H1 (cell line): ENCODE results near the gene RANGRF. TPM values are rescaled to one million over a fixed set of nuclear protein-coding genes. Genes with fewer than 3 reads are reported as not detected.

Source experiments
- CTCF ChIA-PET: fragments of 300-600 bp; sonication (Branson Sonifier 250); formaldehyde crosslinking; loops from one replicate; lab custom pipeline; 2021; ENCODE audit not compliant: partially characterized antibody; lab: Charles Lee
- POLR2A ChIA-PET: fragments of 300-600 bp; sonication (Branson Sonifier 250); formaldehyde crosslinking; loops from one replicate; lab custom pipeline; 2021; ENCODE audit warnings: inconsistent platforms; ENCODE audit not compliant: partially characterized antibody; lab: Charles Lee
- DNase-seq, 2 experiments: peaks; one replicate each; pipeline versions ENCODE4 v3.0.0 to v3.0.0-alpha.2; 2010 to 2022; ENCODE audit warnings: low spot score in 2 of 2, low read depth in 1 of 2, mixed read lengths in 1 of 2
- FAIRE-seq: peaks from 2 replicates; lab custom pipeline; 2011; peaks lifted over from hg19 to GRCh38; lab: Jason Lieb, UNC
- H2AFZ ChIP-seq: 2 replicates; pipeline ENCODE4 v1.8.1; 2012; ENCODE audit warnings: low read length, inconsistent platforms
- H2AK5ac ChIP-seq: 2 replicates; pipeline ENCODE4 v1.6.1; 2013; ENCODE audit warnings: low read depth, low read length
- H2BK120ac ChIP-seq: replicated peaks from 2 replicates; pipeline ENCODE3; 2013; ENCODE audit warnings: low read depth, low read length, inconsistent platforms
- H2BK12ac ChIP-seq: 2 replicates; pipeline ENCODE4 v1.6.1; 2013; ENCODE audit warnings: low read depth, low read length
- H2BK15ac ChIP-seq: 2 replicates; pipeline ENCODE4 v1.6.1; 2013; ENCODE audit warnings: low read length
- H2BK20ac ChIP-seq: 2 replicates; pipeline ENCODE4 v1.6.1; 2013; ENCODE audit warnings: low read length
- H2BK5ac ChIP-seq: 2 replicates; pipeline ENCODE4 v1.6.1; 2013; ENCODE audit warnings: low read depth, low read length
- H3K14ac ChIP-seq: 2 replicates; pipeline ENCODE4 v1.6.1; 2013; ENCODE audit warnings: inconsistent platforms; ENCODE audit not compliant: insufficient read length
- H3K18ac ChIP-seq: 2 replicates; pipeline ENCODE4 v1.6.1; 2013; ENCODE audit warnings: low read length; ENCODE audit errors: extremely low read depth
- H3K23ac ChIP-seq: 2 replicates; pipeline ENCODE4 v1.6.1; 2013; ENCODE audit warnings: inconsistent platforms; ENCODE audit not compliant: insufficient read length
- H3K23me2 ChIP-seq: 2 replicates; pipeline ENCODE4 v1.6.1; 2013; ENCODE audit warnings: low read depth, low read length
- H3K27ac ChIP-seq: 2 replicates; pipeline ENCODE4 v1.6.1; 2011; ENCODE audit warnings: low read depth, low read length, inconsistent platforms
- H3K27me3 ChIP-seq, 4 experiments: replicated peaks in 1 of 4; 1 replicate in 1 of 4; 2 replicates in 3 of 4; pipeline versions ENCODE4 v1.6.1 to v1.8.1; 2011 to 2013; ENCODE audit warnings: low read length in 3 of 4, mild to moderate bottlenecking in 3 of 4, inconsistent platforms in 2 of 4, mixed read lengths in 2 of 4, moderate library complexity in 1 of 4; ENCODE audit not compliant: control insufficient read depth in 3 of 4, insufficient read depth in 3 of 4; ENCODE audit errors: extremely low read depth in 1 of 4
- H3K36me3 ChIP-seq, 4 experiments: 2 replicates each; pipeline versions ENCODE4 v1.6.1 to v1.8.1; 2011 to 2013; ENCODE audit warnings: mild to moderate bottlenecking in 4 of 4, low read length in 3 of 4, moderate library complexity in 2 of 4, control low read depth in 1 of 4, inconsistent platforms in 1 of 4; ENCODE audit not compliant: insufficient read depth in 4 of 4, control insufficient read depth in 2 of 4
- H3K4ac ChIP-seq: replicated peaks from 2 replicates; pipeline ENCODE3; 2013; ENCODE audit warnings: low read length, low read depth, mixed read lengths, inconsistent platforms; ENCODE audit not compliant: insufficient read length
- H3K4me1 ChIP-seq, 4 experiments: replicated peaks in 1 of 4; 1 replicate in 1 of 4; 2 replicates in 3 of 4; pipeline versions ENCODE4 v1.6.1 to v1.8.1; 2011 to 2013; ENCODE audit warnings: low read length in 3 of 4, inconsistent platforms in 2 of 4, mixed read lengths in 1 of 4; ENCODE audit not compliant: insufficient read depth in 4 of 4, control insufficient read depth in 3 of 4
- H3K4me2 ChIP-seq, 2 experiments: 2 replicates each; pipeline versions ENCODE4 v1.6.1 to v1.8.1; 2011 to 2013; ENCODE audit warnings: low read depth in 2 of 2, low read length in 2 of 2, control low read depth in 1 of 2, inconsistent platforms in 1 of 2, mild to moderate bottlenecking in 1 of 2; ENCODE audit not compliant: insufficient read depth in 1 of 2
- H3K4me3 ChIP-seq, 4 experiments: fragments of 200-600, 300-600 bp in 1 of 4; sonication (generic), shearing (Covaris generic), sonication (Bioruptor Twin) in 1 of 4; 2 replicates each; pipeline versions ENCODE4 v1.5.1 to v1.8.1; 2011 to 2016; ENCODE audit warnings: low read length in 4 of 4, low read depth in 3 of 4, control low read depth in 2 of 4, inconsistent platforms in 2 of 4, mild to moderate bottlenecking in 2 of 4, mixed read lengths in 1 of 4, moderate library complexity in 1 of 4; ENCODE audit not compliant: insufficient read depth in 2 of 4; ENCODE audit errors: extremely low read depth in 1 of 4
- H3K56ac ChIP-seq: replicated peaks from 2 replicates; pipeline ENCODE3; 2013; ENCODE audit warnings: low read depth, mild to moderate bottlenecking, mixed read lengths, low read length, inconsistent platforms; ENCODE audit not compliant: insufficient read length
- H3K79me1 ChIP-seq: 2 replicates; pipeline ENCODE4 v1.6.1; 2013; ENCODE audit warnings: low read depth, low read length, control low read depth
- H3K79me2 ChIP-seq, 2 experiments: 2 replicates each; pipeline versions ENCODE4 v1.6.1 to v1.8.1; 2012 to 2013; ENCODE audit warnings: low read length in 2 of 2, mild to moderate bottlenecking in 2 of 2, inconsistent platforms in 1 of 2; ENCODE audit not compliant: insufficient read depth in 2 of 2, control insufficient read depth in 1 of 2
- H3K9ac ChIP-seq, 4 experiments: replicated peaks in 1 of 4; 1 replicate in 1 of 4; 2 replicates in 3 of 4; pipeline versions ENCODE4 v1.6.1 to v1.8.1; 2011 to 2013; ENCODE audit warnings: low read depth in 3 of 4, low read length in 3 of 4, control low read depth in 2 of 4, mild to moderate bottlenecking in 2 of 4, moderate library complexity in 2 of 4, inconsistent platforms in 1 of 4; ENCODE audit errors: extremely low read depth in 1 of 4
- H3K9me3 ChIP-seq, 2 experiments: 2 replicates each; pipeline versions ENCODE4 v1.6.1 to v1.8.1; 2012 to 2013; ENCODE audit warnings: mild to moderate bottlenecking in 2 of 2, moderate library complexity in 2 of 2, control low read depth in 1 of 2, inconsistent platforms in 1 of 2, low read depth in 1 of 2, low read length in 1 of 2, mixed read lengths in 1 of 2; ENCODE audit not compliant: insufficient read depth in 2 of 2
- H4K20me1 ChIP-seq, 2 experiments: replicated peaks in 1 of 2; 2 replicates each; pipeline versions ENCODE3 to v1.8.1; 2011 to 2013; ENCODE audit warnings: inconsistent platforms in 2 of 2, low read length in 2 of 2, mild to moderate bottlenecking in 1 of 2; ENCODE audit not compliant: insufficient read depth in 2 of 2, control insufficient read depth in 1 of 2
- H4K5ac ChIP-seq: 2 replicates; pipeline ENCODE4 v1.6.1; 2013; ENCODE audit warnings: low read length, low read depth, mixed read lengths, inconsistent platforms; ENCODE audit not compliant: insufficient read length
- H4K8ac ChIP-seq: 2 replicates; pipeline ENCODE4 v1.8.0; 2013; ENCODE audit warnings: mild to moderate bottlenecking, moderate library complexity, low read length, inconsistent platforms; ENCODE audit not compliant: insufficient read depth; ENCODE audit errors: extremely low read depth
- H4K91ac ChIP-seq: replicated peaks from 2 replicates; pipeline ENCODE3; 2013; ENCODE audit warnings: low read length, mixed read lengths, inconsistent platforms; ENCODE audit not compliant: insufficient read length
- SAP30 ChIP-seq: fragments of 300-600 bp; sonication (generic); IDR thresholded peaks from 2 replicates; pipeline ENCODE4 v1.7.1; 2012; ENCODE audit warnings: low read length, moderate library complexity, mild to moderate bottlenecking, inconsistent platforms; ENCODE audit not compliant: insufficient read depth, insufficient replicate concordance
- SP4 ChIP-seq: IDR thresholded peaks from 2 replicates; pipeline ENCODE4 v1.6.1; 2012; ENCODE audit warnings: low read length, inconsistent platforms
- TAF1 ChIP-seq: IDR thresholded peaks from 2 replicates; pipeline ENCODE4 v1.6.1; 2011; ENCODE audit warnings: mild to moderate bottlenecking, low read depth, low read length
- WGBS, 2 experiments: shearing (Covaris generic) in 1 of 2; methylation state at CpG; one replicate each; pipeline versions ENCODE4 v1.1.6 to v1.1.7; 2013 to 2015; ENCODE audit warnings: low lambda C conversion rate in 2 of 2, mixed read lengths in 2 of 2, inconsistent platforms in 1 of 2, low coverage in 1 of 2, missing lambda C conversion rate in 1 of 2; ENCODE audit not compliant: insufficient replicate concordance in 2 of 2, insufficient coverage in 1 of 2, insufficient read length in 1 of 2; ENCODE audit errors: extremely low coverage in 1 of 2, missing lambda C conversion rate in 1 of 2; 5-methylcytosine and 5-hydroxymethylcytosine counted together
- polyA plus RNA-seq, 7 experiments: library from polyadenylated mRNA; depleted of rRNA in 3 of 7; stranded (reverse) in 5 of 7; unstranded in 2 of 7; fragments of >200 nt in 5 of 7; fragments of 200-250 nt in 2 of 7; gene quantifications; 1 replicate in 5 of 7; 2 replicates in 1 of 7; 4 replicates in 1 of 7; pipeline versions ENCODE4 v1.2.1 to v1.2.3, GENCODE V29; 2011 to 2013; ENCODE audit warnings: missing spikeins in 2 of 7, mixed read lengths in 2 of 7
- total RNA-seq: library from RNA; stranded (reverse); fragmentation: NEBNext Ultra II Directional; extraction: Animal tissue kit (Norgen Biotek cat#: 25700); gene quantifications from 2 replicates; pipeline ENCODE4 v1.2.1, GENCODE V29; 2021

Gene RANGRF
- total and polyA plus RNA-seq, 2 of the 8 experiments (the other 6 are each of a cell fraction or from before 2014, with no cell fraction given) = 36.9 to 49.6 TPM

GRCh38 chr17:8289103-8289397 is 580 bp downstream of the RANGRF start:
- peaks cover 7% of the 10 kb centered on the region; the same call in 1 of the 2 replicates for H3K23me2 ChIP-seq
- no peak for FAIRE-seq
- TF ChIP-seq TAF1 (0 out of 2 replicates have a peak, but pooled peaks have one; percentile 4), SP4 (0 out of 2 replicates have a peak, but pooled peaks have one; percentile 3), SAP30 (no peak)
- TF ChIP-seq, all 59 proteins: peak for 2
- no peaks in the 10 kb centered on the region for H3K79me2 ChIP-seq
- no peak overlapping the region for H3K23ac ChIP-seq
- no peaks in the 10 kb centered on the region for H3K79me1 ChIP-seq
- 0 out of 2 replicates have a peak overlapping the region, but pooled peaks have one; percentile 44 for H3K18ac ChIP-seq
- no peak overlapping the region for H2BK20ac ChIP-seq
- H3K14ac ChIP-seq = no peak overlapping the region
- H4K8ac ChIP-seq = no peak overlapping the region
- peak in 1 of 2 experiments; percentile 93 for DNase-seq
- H2BK120ac ChIP-seq = no peak overlapping the region
- no peak overlapping the region; the same call in 1 of the 2 replicates for H2AFZ ChIP-seq
- peak overlapping the region; percentile 65 to 87 (median 72) for H3K4me3 ChIP-seq
- no peak overlapping the region for H3K56ac ChIP-seq
- peaks cover 0 to 1% of the 10 kb centered on the region in 2 experiments for H4K20me1 ChIP-seq
- no peaks in the 10 kb centered on the region for H3K36me3 ChIP-seq
- no peak overlapping the region for H4K91ac ChIP-seq
- H2BK5ac ChIP-seq = 0 out of 2 replicates have a peak overlapping the region, but pooled peaks have one; percentile 88
- H2AK5ac ChIP-seq = no peak overlapping the region; the same call in 1 of the 2 replicates
- peak overlapping the region; percentile 75; the same call in 1 of the 2 replicates for H2BK12ac ChIP-seq
- H3K27ac ChIP-seq = no peak overlapping the region
- H4K5ac ChIP-seq = no peak overlapping the region
- peak overlapping the region in 3 of 4 experiments; percentile 1 to 61 (median 60); a peak in 5 of 7 replicates for H3K9ac ChIP-seq
- H3K4me2 ChIP-seq = peak overlapping the region; percentile 76 to 77
- H3K4me1 ChIP-seq = peaks cover 0 to 8% (median 5%) of the 10 kb centered on the region in 4 experiments; a peak in 4 of 7 replicates
- H3K9me3 ChIP-seq = no peaks in the 10 kb centered on the region
- no peaks in the 10 kb centered on the region for H3K27me3 ChIP-seq
- ChIA-PET POLR2A (interaction anchor here (0.7 to 66.3 kb wide), 11 partner anchors 12 to 167 kb away, joined by 3 to 1521 read pairs (median 4); partner anchors contain the start of genes AURKB, CTC1, KRABD2 and PFAS), CTCF (interaction anchor here (0.6 to 1.0 kb wide), 2 partner anchors 13 to 15 kb away, joined by 3 to 5 read pairs; no protein-coding TSS in a partner anchor)
- H2BK15ac ChIP-seq = no peak overlapping the region
- H3K4ac ChIP-seq = no peak overlapping the region
- 12% methylated on average over 8 of the region's 17 CpGs; no CpG with 5 or more reads in 1 of the 2 experiments for WGBS, 2 experiments
